ENCODE data around the gene CTCF.

The CTCF gene

GRCh38 chr16:67547423-67548264 lies 14.7 kb upstream of the CTCF start:
- TF ChIP-seq YY1 (IDR thresholded peaks at IDR 0.05; ENCODE audit: low read depth) (no peak), CEBPB (IDR thresholded peaks at IDR 0.05) (no peak), TCF12 (IDR thresholded peaks at IDR 0.05; ENCODE audit: low read depth) (no peak), TEAD4 (IDR thresholded peaks at IDR 0.05) (no peak), MAX (IDR thresholded peaks at IDR 0.05) (no peak), CREB1 (IDR thresholded peaks at IDR 0.05; ENCODE audit: low read depth) (no peak), ZBTB7A (IDR thresholded peaks at IDR 0.05; ENCODE audit: low read depth) (no peak), EP300 (IDR thresholded peaks at IDR 0.05; ENCODE audit: borderline replicate concordance) (no peak), RAD21 (IDR thresholded peaks at IDR 0.05; ENCODE audit: low read depth) (no peak), EGR1 (IDR thresholded peaks at IDR 0.05) (no peak), REST (IDR thresholded peaks at IDR 0.05; ENCODE audit: low read depth) (no peak), FOXM1 (IDR thresholded peaks at IDR 0.05; ENCODE audit: borderline replicate concordance, low read depth) (no peak)

DNA sequence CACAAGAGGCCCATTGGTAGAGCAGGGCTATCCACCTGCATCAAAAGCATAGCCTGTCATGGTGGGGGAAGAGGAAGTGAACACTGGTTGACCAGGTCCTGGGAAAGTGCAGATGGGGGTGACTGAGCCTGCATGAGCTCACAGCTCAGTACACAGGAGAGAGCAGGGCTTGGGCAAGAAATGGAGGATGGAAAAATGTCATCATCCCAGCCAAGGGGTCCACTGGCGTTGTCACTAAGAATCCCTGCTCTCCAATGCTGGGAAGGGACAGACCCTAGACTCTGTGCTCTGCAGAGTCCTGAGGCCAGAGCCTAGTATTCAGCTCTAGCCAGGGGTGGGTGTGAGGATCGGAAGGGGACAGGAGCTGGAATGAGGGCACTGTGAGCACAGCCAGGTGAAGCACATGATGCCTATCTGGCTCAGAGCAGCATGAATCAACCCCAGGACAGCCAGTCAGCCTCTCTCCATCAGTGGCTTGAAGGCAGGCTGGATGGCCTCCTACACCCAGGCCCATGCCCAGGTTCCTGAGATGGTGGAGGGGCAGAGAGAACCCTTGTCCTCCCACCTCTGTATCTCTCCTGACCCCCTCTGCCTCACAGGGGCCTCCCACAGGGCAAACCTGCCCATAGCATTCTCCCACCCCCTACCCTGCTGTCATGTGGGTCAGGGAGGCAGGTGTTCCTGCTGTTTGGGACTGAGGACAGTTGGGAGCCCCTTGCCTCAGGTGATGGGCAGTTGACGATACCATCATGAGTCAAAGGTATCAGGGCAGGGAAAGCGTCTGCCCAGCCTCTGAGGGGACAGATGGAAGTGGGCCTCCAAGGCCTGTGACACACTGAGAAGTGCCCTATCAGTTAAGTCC lies 13.8 kb upstream of the CTCF start:
- TF ChIP-seq TEAD4 (IDR thresholded peaks at IDR 0.05): no peak

- TF ChIP-seq EGR1 (IDR thresholded peaks at IDR 0.05): no peak
- no peak for TF ChIP-seq REST (IDR thresholded peaks at IDR 0.05; ENCODE audit: low read depth)
- TF ChIP-seq USF1 (IDR thresholded peaks at IDR 0.05): no peak
- TF ChIP-seq FOXM1 (IDR thresholded peaks at IDR 0.05; ENCODE audit: borderline replicate concordance, low read depth): no peak
- TF ChIP-seq TCF12 (IDR thresholded peaks at IDR 0.05; ENCODE audit: low read depth): no peak
- no peak for TF ChIP-seq NFIC (IDR thresholded peaks at IDR 0.05)
- TF ChIP-seq CEBPB (IDR thresholded peaks at IDR 0.05): no peak
- no peak for TF ChIP-seq EP300 (IDR thresholded peaks at IDR 0.05; ENCODE audit: borderline replicate concordance)
- TF ChIP-seq ZBTB7A (IDR thresholded peaks at IDR 0.05; ENCODE audit: low read depth): no peak
- no peak for TF ChIP-seq MAX (IDR thresholded peaks at IDR 0.05)
- no peak for TF ChIP-seq YY1 (IDR thresholded peaks at IDR 0.05; ENCODE audit: low read depth)
- TF ChIP-seq TAF1 (IDR thresholded peaks at IDR 0.05; ENCODE audit: low read depth): no peak
- no peak for TF ChIP-seq CREB1 (IDR thresholded peaks at IDR 0.05; ENCODE audit: low read depth)
- TF ChIP-seq RAD21 (IDR thresholded peaks at IDR 0.05; ENCODE audit: low read depth): no peak
- TF ChIP-seq TEAD4 (IDR thresholded peaks at IDR 0.05): no peak
Measured at GRCh38 chr16:67549240-67549639, 13.1 kb upstream of the CTCF start.

GRCh38 chr16:67549936-67550335 lies 12.4 kb upstream of the CTCF start:
- TF ChIP-seq MAX (IDR thresholded peaks at IDR 0.05) (no peak), TEAD4 (IDR thresholded peaks at IDR 0.05) (no peak), ZBTB7A (IDR thresholded peaks at IDR 0.05; ENCODE audit: low read depth) (no peak), TAF1 (IDR thresholded peaks at IDR 0.05; ENCODE audit: low read depth) (no peak), FOXM1 (IDR thresholded peaks at IDR 0.05; ENCODE audit: borderline replicate concordance, low read depth) (no peak), CEBPB (IDR thresholded peaks at IDR 0.05) (no peak), EP300 (IDR thresholded peaks at IDR 0.05; ENCODE audit: borderline replicate concordance) (no peak), CREB1 (IDR thresholded peaks at IDR 0.05; ENCODE audit: low read depth) (no peak), REST (IDR thresholded peaks at IDR 0.05; ENCODE audit: low read depth) (no peak), USF1 (IDR thresholded peaks at IDR 0.05) (no peak), RAD21 (IDR thresholded peaks at IDR 0.05; ENCODE audit: low read depth) (no peak)

All from Ishikawa (cell line).